Globus pallidus (tissue), 1 donor: ENCODE measurements around the gene C1QTNF2.
"Not testable (repeated sequence)": the region's sequence is repeated elsewhere in the genome, so short reads cannot be mapped to it uniquely, and the experiment has no call there.

Experiments
- DNase-seq: peaks from one replicate; pipeline ENCODE4 v3.0.0-alpha.2; 2015; ENCODE audit warnings: low spot score

The C1QTNF2 gene

DNA sequence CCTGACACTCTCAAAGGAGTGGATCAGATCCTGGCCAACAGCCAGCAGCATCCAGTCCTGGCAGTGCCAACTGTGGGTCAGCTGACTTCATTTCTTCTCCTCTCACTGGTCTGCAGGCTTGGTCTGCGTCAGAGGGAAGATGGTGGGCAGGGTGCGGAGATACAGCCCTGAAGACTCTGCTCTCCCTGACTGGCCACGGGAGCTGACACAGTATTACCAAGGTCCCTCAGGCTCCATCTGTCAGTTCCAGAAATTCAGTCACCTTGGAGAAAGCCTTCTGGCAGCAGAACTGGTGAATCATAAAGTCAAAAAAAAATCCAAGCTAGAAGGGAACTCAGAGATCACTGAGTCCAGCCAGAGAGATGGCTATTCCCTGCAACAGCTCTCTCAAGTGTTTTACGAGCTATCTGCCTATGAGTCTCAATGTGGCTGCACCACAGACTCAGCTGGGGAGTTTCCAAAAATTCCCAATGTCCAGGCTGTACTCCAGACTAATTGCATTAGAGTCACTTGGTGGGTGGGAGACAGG lies 27.9 kb downstream of the C1QTNF2 start:
- no peak for DNase-seq

GRCh38 chr5:160341309-160341870 lies 29.0 kb downstream of the C1QTNF2 start:
- DNase-seq: no peak

DNA sequence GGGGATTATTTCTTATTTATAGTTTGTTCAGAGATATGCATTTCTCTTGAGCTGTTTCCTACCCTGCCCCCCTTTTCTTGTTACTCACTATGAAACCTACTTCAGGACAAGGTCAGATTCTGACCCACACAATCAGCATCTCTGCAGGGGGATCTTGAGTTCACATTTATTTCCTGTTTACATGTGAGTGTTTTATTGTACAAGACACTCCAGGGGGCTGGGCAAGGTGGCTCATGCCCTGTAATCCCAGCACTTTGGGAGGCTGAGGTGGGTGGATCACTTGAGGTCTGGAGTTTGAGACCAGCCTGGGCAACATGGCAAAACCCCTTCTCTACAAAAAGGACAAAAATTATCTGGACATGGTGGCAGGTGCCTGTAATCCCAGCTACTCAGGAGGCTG lies 29.9 kb downstream of the C1QTNF2 start:
- DNase-seq: not testable (repeated sequence)

DNA sequence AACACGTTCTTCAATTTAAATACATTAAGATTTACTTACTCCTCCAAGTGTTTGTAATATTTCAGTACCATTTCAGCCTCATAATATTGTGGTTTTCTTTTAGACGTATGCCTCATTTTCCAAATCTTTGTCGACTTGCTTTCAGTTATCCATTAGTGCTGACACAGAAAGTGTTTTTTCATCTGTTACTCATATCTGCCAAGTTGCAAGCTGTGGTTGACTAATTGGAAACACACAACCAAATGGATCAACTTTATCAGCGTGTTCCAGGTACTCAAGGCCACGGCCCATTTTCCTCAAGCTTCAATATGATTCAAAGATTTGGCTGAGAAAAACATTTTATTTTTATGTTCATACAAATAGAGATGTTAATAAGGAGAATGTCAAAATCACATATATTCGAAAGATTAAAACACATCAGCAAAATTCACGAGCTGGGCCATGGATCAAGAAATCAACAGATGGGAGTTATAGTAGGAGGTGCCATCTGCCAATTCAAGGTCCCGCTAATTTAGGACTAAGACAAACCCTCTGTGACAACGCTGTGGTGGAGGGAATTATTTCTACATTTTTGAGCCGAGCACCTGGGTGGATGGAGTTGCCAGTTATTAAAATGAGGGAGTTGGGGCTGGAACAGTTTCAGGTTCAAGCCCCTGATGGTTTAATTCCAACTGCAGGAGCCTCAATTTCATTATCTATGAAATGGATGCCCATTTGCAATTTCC lies 30.9 kb downstream of the C1QTNF2 start:
- no peak for DNase-seq

DNA sequence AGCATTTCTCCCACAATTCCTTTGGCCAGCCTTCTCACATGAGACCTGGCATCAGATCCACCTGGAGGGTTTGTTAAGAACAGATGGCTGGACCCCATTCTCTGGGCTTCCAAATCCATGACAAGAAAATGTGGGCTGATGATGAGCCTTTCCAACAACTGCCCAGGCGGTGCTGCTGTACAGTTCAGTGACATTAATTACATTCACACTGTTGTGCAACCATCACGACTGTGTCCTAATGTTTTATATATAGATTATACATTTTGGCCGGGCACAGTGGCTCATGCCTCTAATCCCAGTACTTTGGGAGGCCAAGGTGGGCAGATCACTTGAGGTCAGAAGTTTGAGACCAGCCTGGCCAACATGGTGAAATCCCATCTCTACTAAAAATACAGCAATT lies 35.7 kb downstream of the C1QTNF2 start:
- not testable (repeated sequence) for DNase-seq

- no peak for DNase-seq
Measured at GRCh38 chr5:160333721-160334120, 36.7 kb downstream of the C1QTNF2 start.

- no peak for DNase-seq
Measured at GRCh38 chr5:160330212-160330611, 40.2 kb downstream of the C1QTNF2 start.

DNA sequence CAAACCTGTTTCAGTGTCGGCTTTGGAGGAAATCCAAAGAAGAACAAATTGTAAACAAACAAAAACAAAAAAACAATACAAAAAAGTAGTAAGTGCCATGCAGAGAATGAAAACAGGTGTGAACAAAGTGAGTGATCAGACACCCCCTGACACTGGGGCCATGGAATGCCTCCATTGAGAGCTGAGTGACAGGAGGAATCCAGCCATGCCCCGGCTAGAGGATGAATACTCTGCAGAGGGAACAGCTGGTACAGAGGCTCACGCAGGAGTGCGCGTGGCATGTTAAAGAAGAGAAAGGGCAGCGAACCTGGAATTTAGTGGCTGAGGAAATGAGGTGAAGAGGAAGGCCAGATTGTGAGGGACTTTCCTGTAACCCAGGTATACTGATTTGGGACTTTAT lies 42.6 kb downstream of the C1QTNF2 start:
- no peak for DNase-seq

DNA sequence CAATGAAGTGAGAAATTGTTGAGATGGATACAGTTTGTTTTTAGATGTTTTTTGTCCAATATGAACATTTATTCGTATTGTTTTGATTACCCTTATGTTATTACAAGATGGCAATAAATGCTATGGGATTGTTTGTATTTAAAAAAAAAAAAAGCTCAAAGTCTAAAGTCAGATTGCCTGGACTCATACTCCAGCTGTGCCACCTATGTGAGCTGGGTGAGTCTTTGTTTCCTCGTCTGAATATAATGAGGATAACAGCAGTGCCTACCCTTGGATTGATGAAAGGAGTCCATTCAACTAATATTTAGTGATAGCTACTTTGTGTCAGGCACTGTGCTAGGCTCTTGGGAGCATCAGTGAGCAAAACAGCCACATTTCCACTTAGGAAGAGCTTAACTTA lies 43.4 kb downstream of the C1QTNF2 start:
- DNase-seq: no peak

GRCh38 chr5:160325716-160326115 lies 44.7 kb downstream of the C1QTNF2 start:
- no peak for DNase-seq

- no peak for DNase-seq
Measured at GRCh38 chr5:160324886-160325285, 45.5 kb downstream of the C1QTNF2 start.

DNA sequence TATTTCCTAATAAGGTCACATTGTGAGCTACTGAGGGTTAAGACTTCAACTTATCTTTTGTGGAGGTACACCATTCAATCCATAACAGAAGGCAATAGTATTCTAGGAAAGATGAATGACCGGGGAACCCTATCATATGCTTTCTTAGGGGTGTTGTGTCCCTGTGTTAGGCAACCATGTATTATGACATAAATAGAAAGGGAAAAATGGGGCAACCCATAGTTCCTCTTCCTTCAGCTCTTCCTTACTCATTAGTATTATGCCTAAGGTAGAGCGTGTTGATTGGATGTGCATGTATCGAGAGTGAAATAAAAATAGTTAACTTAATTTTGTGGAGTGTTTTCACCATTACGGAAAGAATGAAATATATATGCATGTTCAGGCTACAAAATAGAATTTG lies 52.0 kb downstream of the C1QTNF2 start:
- DNase-seq: no peak

DNA sequence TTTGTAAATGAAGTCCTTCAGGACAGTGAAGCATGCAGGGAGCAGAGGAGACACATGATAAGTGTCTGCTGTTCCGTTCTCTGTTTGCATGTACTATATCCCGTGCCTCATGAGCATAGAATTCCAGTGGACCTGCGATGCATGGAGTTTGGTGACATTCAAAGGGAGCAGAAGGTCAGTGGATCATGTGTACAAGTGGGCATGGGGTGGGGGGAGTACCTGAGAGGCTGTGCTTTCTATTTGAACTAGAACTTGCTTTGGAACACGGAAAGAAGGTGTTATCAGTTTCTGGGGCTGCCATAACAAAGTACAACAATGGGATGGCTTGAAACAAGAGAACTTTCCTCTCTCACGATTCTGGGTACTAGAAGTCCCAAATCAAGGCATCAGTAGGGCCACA lies 53.0 kb downstream of the C1QTNF2 start:
- DNase-seq: no peak

DNA sequence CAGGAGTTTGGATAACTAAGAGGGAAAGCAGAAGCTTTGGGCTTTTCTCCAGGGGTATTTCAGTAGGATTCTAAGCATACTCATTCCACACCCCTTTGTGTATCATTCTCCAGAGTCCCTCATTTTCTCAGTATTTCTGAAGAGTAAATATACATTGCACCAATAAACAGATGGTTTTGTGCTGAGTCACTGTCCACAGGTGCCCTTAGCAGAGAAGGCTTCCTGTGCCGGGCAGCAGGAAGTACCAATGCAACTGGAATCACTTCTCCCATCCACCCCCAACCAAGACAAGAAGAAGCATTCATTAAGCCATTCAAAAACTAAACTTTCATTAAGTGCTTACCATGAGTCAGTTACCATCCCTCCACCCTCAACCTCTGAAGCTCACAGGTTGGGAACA lies 54.5 kb downstream of the C1QTNF2 start:
- DNase-seq: no peak

GRCh38 chr5:160312960-160313727 lies 57.3 kb downstream of the C1QTNF2 start:
- no peak for DNase-seq

DNA sequence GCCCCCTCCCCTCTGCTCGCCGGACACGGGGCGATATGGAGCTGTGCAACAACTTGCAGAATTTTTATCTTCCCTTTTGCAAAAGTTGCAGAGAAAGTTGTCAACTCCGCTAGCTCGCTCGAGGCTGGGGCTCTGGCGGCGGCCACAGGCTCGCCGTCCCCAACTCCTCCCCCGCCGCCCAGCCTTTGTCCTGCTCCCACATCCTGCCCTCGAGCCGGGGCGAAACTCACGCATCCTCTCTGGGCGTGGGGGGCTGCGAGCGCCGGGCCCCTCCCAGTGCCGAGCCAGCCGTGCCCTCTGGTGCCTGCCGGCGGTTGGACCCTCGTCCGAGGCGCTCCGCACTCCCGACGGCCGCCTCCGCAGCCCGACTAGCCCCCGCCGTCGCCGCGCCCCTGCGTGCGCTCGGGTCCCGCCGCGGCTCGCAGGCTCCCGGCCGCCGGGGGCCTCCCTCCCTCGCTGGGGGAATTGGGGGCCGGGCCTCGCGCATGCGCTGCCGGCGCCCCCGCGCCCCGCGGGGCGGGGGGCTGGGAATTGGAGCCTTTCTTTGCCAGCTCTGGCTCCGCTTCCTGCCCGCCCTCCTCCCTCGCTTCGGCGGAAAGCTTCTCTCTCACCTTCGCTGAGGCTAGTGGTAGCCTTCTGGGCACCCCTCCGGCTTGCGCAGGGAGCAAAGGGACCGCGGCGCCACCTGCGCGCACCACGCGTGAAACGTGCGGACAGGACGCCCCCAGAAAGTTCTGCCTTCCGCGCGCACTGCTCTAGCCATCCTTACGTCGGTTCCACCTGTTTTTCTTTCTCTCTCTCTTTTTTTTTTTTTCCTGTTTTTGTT lies 58.1 kb downstream of the C1QTNF2 start, which contains the start of gene CCNJL:
Gene CCNJL, minus strand, starts transcription at position 431 of the 826 bp plus-strand sequence. CDS start 641 bp downstream, outside the sequence.
- peak; percentile 46 for DNase-seq

GRCh38 chr5:160311491-160312133 lies 58.8 kb downstream of the C1QTNF2 start:
- DNase-seq: no peak

- DNase-seq: no peak
Measured at GRCh38 chr5:160310552-160311295, 59.7 kb downstream of the C1QTNF2 start.

GRCh38 chr5:160310140-160310539 lies 60.3 kb downstream of the C1QTNF2 start:
- no peak for DNase-seq

GRCh38 chr5:160306696-160307095 lies 63.7 kb downstream of the C1QTNF2 start:
- DNase-seq: no peak

- no peak for DNase-seq
Measured at GRCh38 chr5:160305319-160305718, 65.1 kb downstream of the C1QTNF2 start.
